Fibroblast of skin of left biceps (primary cell): ENCODE data around the gene OR2S2.

Experiments
- DNase-seq, 2 experiments: peaks; one replicate each; pipeline ENCODE4 v3.0.0-alpha.2; 2013; ENCODE audit warnings: low read depth in 2 of 2

The OR2S2 gene

GRCh38 chr9:35909274-35909673 is 48.7 kb downstream of the OR2S2 start, which contains the start of gene SPAAR:
TSS of gene SPAAR (plus strand) at chr9:35909490. CDS start at chr9:35910464, 974 bp downstream.
- no peak for DNase-seq

GRCh38 chr9:35908504-35909125 is 49.3 kb downstream of the OR2S2 start:
- no peak for DNase-seq

- peak; percentile 89 to 91 for DNase-seq
These were observed 50.0 kb downstream of the OR2S2 start for GRCh38 chr9:35907711-35908503.
